ENCODE data around the gene PSEN2. TPM values are rescaled to one million over a fixed set of nuclear protein-coding genes. Genes with fewer than 3 reads are reported as not detected.

The PSEN2 gene
- polyA plus RNA-seq, 5 donors: 9.3 to 17.9 (median 11.3) TPM

- no peak for DNase-seq
These were observed 7.0 kb upstream of the PSEN2 start for GRCh38 chr1:226863446-226863845.

DNA sequence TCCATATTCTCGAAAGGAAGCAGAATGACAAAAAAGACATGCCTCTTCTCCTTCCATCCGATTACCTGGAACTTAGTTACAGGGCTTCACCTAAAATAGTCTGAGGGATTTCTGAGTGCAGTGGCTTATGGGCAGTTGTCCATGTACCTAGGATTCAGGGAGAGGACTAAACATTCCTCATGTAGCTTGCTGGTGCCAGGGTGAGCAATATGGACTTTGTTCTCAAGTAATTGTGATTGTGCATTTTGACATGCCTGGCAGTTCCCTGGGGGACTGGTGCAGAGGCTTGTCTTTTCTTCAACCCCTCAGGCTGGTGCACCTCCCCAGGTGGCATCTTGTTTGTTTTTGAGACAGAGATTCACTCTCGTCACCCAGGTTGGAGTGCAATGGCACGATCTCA lies 6.1 kb upstream of the PSEN2 start:
- DNase-seq: no peak

GRCh38 chr1:226865590-226865989 lies 4.8 kb upstream of the PSEN2 start:
- DNase-seq: no peak

- no peak for DNase-seq
These were observed 2.9 kb upstream of the PSEN2 start for GRCh38 chr1:226867461-226868054.

DNA sequence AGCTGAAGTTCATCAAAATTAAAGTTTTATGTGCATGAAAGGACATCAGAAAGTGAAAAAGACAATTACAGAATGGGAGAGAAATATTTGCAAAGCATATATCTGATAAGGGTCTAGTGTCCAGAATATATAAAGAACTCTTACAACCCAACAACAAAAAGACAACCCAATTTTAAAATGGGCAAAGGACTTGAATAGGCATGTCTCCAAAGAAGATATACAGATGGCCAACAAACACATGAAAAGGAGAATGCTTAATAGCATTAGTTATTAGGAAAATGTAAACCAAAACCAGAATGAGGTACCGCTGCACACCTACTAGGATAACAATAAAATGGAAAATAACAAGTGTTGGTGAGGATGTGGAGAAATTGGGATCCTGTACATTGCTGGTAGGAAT lies 1.7 kb upstream of the PSEN2 start:
- no peak for DNase-seq

- DNase-seq: no peak
These were observed 403 bp upstream of the PSEN2 start for GRCh38 chr1:226870026-226870400.

- no peak for DNase-seq
These were observed 1.4 kb downstream of the PSEN2 start for GRCh38 chr1:226871636-226872327.

- DNase-seq: no peak
These were observed 2.0 kb downstream of the PSEN2 start for GRCh38 chr1:226872437-226872836.

DNA sequence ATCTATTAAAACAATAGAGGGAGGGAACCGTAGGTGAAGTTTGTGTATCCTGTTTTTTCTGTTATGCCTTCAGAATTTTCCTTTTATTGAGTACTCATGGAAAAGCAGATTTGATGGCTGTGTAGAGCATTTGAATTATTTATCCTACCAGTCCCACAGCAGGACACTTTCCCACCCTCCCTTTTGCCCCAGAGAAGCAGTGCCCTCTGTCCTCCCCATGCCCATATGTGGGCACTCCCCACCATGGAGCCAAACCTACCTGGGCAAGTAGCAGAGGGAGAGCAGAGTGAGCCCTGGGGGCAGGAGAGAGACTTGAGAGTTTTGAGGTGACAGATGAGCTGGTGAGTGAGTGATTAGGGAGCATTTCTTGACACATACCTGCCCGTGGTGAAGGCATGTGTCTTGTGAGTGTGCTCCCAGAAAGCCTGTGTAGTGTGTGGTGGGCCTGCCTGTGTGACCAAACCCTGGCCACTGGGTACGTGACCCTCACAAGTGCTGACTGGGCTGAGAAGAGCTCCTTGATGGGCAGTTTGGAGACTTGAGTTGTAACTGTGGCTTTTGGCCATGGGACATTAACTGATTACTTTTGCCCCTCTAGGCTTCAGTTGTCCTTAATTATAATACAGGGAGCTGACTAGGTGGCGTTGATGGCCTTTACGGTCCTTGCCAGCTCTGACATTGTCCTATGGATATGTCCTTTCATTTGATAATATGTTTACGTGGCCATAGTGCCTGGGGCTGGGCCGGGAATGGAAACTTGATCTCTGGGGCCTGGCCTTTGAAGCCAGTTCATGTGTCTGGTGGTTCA lies 3.6 kb downstream of the PSEN2 start:
- DNase-seq: no peak

DNA sequence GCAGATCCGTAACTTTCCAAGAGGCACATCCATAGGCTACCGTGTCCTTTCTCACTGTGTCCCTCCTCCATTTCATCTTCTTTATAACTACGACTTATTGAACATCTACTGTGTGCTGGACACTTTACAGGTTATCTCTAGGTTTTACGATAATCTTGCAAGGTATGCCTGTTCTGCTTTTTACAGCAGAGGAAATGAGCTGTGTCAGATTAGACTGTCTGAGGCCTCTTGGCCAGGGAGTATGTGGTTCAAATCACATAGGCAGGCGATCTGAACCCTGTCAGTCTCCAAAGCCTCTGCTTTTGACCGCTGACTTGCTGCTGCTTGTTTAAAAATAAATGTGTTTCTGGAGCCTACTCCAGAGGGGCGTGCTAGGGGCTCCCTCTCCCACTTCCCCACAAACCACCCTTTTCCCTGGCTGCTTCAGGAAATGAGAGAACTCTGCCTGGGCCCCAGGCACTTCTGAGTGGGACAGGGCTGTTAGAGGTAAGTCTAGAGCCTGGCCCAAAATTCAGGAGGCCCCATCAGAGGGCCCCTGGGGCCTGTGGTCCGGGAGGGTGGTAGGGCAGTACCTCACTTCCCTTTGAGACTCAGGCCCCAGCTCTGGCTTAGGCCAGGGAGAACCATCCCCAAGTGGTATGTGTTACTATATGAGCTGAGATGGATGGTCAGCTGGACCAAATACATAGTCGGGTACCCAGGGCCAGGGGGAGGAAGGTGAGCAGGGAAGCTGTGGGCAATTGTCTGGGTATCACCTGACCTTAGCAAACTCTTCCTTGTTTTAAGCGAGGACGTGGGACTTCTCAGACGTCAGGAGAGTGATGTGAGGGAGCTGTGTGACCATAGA lies 4.4 kb downstream of the PSEN2 start:
- DNase-seq: no peak

- DNase-seq: no peak
These were observed 5.4 kb downstream of the PSEN2 start for GRCh38 chr1:226875641-226876295.

- no peak for DNase-seq
These were observed 7.3 kb downstream of the PSEN2 start for GRCh38 chr1:226877669-226878068.

DNA sequence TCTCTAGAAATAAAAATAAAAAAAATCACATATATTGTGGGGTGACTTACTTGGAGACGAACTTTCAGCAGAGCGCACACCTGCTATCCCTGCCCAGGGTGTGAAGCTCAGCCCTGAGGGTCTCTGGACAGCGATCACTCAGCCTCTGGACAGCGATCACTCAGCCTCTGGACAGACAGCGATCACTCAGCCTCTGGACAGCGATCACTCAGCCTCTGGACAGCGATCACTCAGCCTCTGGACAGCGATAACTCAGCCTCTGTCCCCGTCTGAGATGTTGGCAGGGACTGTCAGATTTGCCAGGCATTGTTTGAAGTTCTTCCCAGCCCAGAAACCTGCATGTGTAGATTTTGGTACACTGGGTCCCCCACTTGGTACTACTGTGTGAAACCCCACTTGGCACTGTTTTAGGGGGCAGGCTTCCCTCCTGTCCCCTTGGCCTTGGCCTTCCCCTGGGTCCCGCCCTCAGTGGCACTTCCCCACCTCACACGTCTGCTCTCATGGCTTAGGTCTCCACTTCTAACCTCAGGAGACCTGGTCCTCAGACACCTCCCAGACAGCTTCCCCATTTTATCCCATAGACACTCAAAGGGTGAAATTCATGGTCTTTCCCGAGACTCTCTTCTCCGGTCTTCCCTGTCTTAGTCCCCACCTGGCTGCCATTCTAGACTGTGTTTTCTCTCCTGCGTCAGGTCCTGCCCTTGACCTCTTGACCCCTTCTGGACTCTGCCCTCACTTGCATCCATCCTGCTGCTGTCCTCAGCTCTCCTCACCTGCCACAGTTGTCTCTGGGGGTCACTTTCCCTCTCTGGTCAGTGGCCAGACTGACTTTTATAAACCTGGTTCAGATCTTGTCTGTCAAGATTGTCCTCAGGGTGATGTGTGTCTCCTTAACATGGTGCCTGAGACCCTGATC lies 10.2 kb downstream of the PSEN2 start:
- DNase-seq: no peak

DNA sequence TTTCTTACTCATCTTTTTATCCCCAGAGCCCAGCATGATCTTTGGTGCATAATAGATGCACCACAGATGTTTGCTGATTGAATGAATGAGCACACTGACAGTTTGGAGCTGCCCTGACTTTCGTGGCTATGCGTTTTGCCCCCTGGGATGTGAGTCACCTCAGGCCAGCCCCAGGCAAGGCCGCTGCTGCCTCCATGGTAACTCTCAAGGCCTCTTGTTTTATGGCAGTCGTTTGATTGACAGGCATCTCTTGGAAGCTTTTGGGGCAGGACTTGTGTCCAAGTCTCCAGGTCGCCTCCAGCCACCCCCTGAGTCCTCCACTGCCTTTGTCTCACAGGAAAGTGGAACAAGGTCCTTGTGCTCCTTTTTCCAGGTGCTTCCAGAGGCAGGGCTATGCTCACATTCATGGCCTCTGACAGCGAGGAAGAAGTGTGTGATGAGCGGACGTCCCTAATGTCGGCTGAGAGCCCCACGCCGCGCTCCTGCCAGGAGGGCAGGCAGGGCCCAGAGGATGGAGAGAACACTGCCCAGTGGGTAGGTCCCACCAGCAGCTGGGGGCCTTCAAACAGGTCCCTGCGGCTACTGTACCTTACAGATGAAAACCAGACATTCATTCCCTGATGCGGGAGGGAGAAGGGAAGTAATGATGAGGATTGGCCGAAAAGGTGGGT lies 11.2 kb downstream of the PSEN2 start:
- no peak for DNase-seq

DNA sequence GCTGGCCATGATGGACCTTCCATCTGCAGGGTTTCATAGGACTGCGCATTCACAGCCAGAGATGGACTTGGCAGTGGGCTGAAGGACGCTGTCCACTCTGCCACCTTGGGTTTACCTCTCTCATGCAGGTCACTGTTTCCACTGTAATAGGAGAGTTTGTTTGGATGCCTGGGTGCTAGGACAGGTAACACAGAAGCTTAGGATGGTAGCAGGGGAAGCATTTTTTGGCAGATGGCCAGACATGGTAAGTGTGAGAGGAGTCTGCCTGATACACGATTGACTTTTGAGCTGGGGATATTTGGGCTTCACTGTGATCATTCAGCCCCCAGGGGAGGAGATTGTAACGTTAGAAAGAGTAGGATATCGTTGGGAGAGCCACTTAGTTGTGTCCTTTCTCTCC lies 11.8 kb downstream of the PSEN2 start:
- no peak for DNase-seq

GRCh38 chr1:226882631-226883409 lies 12.4 kb downstream of the PSEN2 start:
- no peak for DNase-seq

GRCh38 chr1:226883630-226884029 lies 13.2 kb downstream of the PSEN2 start:
- DNase-seq: no peak

- DNase-seq: no peak
These were observed 13.8 kb downstream of the PSEN2 start for GRCh38 chr1:226884116-226884625.
